ENCODE results near the gene PKNOX2.

Gene PKNOX2

DNA sequence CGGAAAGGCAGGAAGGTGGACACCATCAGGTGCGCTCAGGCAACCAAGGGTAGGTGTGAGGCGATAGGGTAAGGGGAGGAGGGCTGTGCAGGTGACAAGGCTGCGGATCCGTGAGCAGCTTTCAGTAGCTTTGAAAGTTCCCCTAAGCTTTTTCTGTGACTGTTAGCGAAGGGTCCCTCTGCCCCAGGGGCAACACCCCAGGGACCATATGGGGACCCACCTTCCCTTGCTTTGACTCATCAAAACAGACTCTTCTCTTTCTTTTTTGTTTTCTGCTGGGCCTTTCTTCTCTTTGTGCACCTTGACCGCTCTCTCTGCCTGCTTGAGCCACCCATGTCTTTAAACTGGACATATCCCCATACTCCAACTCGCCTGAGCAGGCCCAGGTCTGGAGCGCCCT is 194.6 kb downstream of the PKNOX2 start:
- no peak overlapping the region for H3K4me3 ChIP-seq (ENCODE audit: low read depth, low read length)
- no peak for TF ChIP-seq CTCF (IDR thresholded peaks at IDR 0.05; ENCODE audit: borderline replicate concordance, insufficient read depth, low read depth, low read length)

DNA sequence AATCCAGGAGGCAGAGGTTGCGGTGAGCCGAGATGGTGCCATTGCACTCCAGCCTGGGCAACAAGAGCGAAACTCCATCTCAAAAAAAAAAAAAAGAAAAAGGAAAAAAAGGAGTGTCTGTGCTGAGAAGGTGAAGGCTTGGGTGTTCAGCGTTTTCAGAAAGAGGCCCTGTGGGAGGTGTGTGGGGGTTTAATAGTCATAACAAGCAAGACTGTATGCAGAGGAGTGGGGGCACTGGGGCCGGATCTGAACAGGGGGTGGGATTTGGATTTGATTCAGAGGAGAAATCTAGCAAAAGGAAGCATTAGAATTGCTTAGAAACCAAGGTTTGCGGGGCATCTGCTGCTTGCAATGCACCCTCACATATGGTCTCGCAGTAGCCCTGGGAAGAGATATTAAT is 195.5 kb downstream of the PKNOX2 start:
- no peak overlapping the region for H3K4me3 ChIP-seq (ENCODE audit: low read depth, low read length)
- no peak for TF ChIP-seq CTCF (IDR thresholded peaks at IDR 0.05; ENCODE audit: borderline replicate concordance, insufficient read depth, low read depth, low read length)

DNA sequence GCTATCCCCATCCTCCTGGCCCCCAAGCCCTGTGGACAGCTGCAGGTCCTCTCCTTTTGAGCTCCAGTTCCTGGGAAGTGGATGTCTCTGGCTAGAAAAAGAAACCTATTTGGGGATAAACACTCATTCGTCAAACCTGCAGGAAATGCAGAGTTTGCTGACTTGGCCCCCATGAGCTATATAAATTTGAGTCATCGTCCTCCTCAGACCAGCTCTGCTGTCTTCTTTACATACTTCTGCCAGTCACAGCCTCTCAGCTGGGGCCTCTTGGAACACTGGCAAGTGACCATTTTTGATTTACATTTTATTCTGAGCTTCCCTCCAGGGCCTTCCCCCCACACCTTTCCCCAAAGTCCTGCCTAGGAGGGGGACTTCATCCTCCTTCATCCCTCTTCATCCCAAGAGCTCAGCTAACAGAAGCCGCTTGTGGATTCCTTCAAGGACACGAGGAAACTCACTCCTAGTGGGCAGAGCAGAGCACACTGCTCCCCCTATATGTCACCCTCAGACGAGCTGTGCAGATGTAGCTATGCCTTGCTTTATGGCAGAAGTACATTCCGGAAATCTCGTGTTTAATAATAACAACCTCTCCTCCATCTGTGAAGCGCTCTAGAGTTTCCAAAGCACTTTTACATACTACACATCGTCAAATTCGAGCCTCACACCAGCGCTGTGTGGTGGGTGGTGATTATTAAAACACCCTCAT is 199.7 kb downstream of the PKNOX2 start:
- H3K4me3 ChIP-seq (ENCODE audit: low read depth, low read length) = no peak overlapping the region
- TF ChIP-seq CTCF (IDR thresholded peaks at IDR 0.05; ENCODE audit: borderline replicate concordance, insufficient read depth, low read depth, low read length) = no peak

GRCh38 chr11:125365196-125365931 is 200.8 kb downstream of the PKNOX2 start:
- no peak for TF ChIP-seq CTCF (IDR thresholded peaks at IDR 0.05; ENCODE audit: borderline replicate concordance, insufficient read depth, low read depth, low read length)
- H3K4me3 ChIP-seq (ENCODE audit: low read depth, low read length) = no peak overlapping the region

- no peak for TF ChIP-seq CTCF (IDR thresholded peaks at IDR 0.05; ENCODE audit: borderline replicate concordance, insufficient read depth, low read depth, low read length)
- no peak overlapping the region for H3K4me3 ChIP-seq (ENCODE audit: low read depth, low read length)
Measured at GRCh38 chr11:125367710-125368109, 203.2 kb downstream of the PKNOX2 start.

DNA sequence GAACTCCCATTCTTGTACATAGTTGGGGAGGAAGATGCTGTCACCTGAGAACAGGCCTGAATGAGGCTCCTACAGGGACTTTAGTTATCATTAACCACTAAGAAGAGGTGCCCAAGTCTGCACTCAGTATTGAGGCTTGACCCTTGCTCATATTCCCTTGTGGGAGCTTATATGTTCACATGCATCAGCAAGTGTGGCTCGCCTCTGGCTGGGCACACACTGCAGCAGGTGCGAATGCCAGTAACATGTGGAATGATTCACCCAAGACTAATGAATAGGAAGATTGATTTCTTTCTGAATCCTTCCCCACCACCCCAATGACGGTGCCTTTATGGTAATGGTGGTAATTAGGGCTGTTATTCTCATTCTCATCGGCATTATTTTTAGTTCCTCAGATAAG is 204.2 kb downstream of the PKNOX2 start:
- no peak overlapping the region for H3K4me3 ChIP-seq (ENCODE audit: low read depth, low read length)
- TF ChIP-seq CTCF (IDR thresholded peaks at IDR 0.05; ENCODE audit: borderline replicate concordance, insufficient read depth, low read depth, low read length) = no peak

GRCh38 chr11:125369808-125370207 is 205.3 kb downstream of the PKNOX2 start:
- H3K4me3 ChIP-seq (ENCODE audit: low read depth, low read length) = no peak overlapping the region
- no peak for TF ChIP-seq CTCF (IDR thresholded peaks at IDR 0.05; ENCODE audit: borderline replicate concordance, insufficient read depth, low read depth, low read length)

Measured in GM12875 (cell line).